ENCODE results near the gene KRTAP9-2.
"Not testable (repeated sequence)": the region's sequence is repeated elsewhere in the genome, so short reads cannot be mapped to it uniquely, and the experiment has no call there.

The KRTAP9-2 gene, protein sequence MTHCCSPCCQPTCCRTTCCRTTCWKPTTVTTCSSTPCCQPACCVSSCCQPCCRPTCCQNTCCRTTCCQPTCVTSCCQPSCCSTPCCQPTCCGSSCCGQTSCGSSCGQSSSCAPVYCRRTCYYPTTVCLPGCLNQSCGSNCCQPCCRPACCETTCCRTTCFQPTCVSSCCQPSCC

DNA sequence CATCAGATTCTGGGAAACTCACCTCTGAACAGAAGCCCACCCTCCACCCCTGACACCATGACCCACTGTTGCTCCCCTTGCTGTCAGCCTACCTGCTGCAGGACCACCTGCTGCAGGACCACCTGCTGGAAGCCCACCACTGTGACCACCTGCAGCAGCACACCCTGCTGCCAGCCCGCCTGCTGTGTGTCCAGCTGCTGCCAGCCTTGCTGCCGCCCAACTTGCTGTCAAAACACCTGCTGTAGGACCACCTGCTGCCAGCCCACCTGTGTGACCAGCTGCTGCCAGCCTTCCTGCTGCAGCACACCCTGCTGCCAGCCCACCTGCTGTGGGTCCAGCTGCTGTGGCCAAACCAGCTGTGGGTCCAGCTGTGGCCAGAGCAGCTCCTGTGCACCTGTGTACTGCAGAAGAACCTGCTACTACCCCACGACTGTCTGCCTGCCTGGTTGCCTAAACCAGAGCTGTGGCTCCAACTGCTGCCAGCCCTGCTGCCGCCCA, at the start of gene KRTAP9-2:
KRTAP9-2 (plus strand) TSS at position 51 of the 498 bp plus-strand sequence; CDS start at position 58, 7 bp downstream.
- DNase-seq (ENCODE audit: low read depth) = not testable (repeated sequence)

DNA sequence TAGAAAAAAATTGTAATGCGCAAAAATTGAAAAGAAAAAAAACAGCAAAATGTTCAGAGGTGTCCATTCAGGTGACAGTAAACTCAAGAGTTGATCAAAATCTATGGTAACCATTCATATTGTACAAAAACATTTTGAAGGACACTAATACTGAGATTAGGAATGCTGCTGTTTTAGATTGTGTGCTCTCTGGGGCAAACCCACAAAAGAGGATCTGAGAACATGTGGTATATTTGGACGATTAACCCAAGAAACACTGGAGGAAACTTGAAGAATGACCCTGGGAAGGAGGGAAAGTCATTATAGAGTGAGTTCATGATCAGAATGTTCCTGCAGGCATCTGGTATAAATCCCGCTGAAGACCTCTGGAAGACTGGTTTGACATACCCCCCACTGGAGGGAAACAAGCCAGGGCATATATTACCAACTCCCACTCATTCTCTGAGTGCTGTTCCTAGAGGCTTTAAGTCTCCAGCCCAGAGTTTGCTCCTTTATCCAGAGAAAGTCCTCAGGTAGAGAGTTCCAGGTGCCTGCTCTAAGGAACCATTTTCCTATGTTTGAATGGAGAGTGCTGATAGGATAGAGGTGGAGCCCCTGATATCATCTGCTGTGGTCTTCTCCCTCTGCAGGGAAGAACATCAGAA, 49.6 kb upstream of the KRTAP9-2 start:
- DNase-seq (ENCODE audit: low read depth) = no peak

DNA sequence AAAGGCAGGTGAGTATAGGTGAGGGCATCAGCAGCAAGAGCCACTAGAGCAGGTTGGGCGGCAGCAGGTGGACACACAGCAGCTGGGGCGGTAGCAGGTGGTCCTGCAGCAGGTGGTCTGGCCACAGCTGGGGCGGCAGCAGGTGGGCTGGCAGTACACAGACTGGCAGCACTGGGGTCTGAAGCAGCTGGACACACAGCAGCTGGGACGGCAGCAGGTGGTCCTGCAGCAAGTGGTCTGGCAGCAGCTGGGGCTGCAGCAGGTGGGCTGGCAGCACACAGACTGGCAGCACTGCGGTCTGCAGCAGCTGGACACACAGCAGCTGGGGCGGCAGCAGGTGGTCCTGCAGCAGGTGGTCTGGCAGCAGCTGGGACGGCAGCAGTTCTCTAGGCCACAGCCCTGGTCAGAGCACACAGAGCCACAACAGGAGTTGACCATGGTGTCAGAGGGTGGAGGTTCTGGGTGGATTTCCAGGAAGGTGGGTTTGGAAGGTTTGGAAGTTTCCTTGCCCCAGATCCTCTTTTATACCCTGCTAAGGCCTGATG, 48.6 kb upstream of the KRTAP9-2 start, which contains the start of gene KRTAP4-2:
KRTAP4-2 (minus strand) TSS at position 495 of the 545 bp plus-strand sequence; CDS start at position 438, 57 bp downstream.
- no peak for DNase-seq (ENCODE audit: low read depth)

DNA sequence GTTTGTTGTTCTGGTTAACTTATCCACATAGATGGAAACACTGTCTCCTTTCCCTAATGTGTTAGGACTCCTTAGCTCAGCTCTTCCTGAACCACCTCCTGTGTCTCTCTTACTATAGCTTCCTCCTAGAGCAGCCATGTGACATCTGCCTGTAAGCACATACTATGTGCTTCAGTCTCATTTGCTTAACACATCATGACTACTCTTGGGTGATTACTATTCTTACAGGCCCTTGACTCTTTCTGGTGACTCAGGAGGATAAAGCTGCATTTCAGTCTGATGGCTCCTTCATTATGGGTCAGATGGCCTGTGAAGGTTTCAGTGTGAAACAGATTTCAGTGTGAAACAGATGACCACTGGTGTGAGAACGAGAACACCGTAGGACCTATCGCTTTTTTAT, 48.1 kb upstream of the KRTAP9-2 start:
- DNase-seq (ENCODE audit: low read depth) = no peak

DNA sequence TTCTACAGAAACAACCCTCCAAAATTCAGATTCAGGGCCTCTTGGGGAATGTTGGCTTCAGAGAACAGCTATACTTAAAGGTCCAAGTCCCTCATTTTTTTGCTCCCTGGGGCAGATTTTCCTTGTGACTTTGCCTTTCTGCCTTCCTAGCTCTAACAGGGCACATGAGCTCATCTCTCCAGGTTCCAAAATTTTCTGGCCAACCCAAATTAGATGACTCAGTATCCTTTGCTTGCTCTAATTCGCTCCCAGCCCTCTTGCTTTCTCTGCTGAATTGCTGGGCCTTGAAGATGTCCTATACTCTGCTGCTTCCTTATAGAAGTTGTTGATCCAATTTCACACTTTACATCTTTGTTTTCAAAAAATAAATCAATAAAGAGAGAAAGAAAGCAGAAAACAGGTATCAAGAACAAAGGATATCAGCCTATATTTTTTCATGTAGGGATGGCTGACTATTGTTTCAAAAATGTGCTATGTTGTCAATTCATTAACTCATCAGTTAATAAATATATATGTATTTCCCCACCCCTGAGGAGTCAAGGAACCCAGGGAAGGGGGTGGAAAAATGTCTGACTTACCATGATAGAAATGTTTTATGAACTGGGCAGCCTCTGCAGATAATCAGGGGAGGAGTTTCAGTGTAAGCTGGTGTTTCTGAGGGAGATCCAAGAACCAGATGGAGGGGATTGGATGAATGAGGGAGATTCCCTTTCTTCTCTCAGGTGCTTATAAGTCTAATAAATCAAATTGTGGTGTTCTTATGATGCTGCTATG, 47.4 kb upstream of the KRTAP9-2 start:
- DNase-seq (ENCODE audit: low read depth) = no peak

DNA sequence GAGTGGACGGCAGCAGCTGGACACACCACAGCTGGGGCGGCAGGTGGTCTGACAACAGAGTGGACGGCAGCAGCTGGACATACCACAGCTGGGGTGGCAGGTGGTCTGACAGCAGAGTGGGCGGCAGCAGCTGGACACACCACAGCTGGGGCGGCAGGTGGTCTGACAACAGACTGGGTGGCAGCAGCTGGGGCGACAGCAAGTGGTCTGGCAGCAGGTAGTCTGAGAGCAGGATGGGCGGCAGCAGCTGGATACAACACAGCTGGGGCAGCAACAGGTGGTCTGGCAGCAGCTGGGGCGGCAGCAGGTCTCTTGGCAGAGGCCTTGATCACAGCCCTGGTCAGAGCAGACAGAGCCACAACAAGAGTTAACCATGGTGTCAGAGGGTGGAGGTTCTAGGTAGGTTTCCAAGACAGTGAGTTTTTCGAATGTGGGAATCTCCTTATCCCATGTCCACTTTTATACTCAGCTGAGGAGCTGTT, 41.9 kb upstream of the KRTAP9-2 start, which contains the start of gene KRTAP4-1:
KRTAP4-1 (minus strand) TSS at position 432 of the 482 bp plus-strand sequence; CDS start at position 375, 57 bp downstream.
- DNase-seq (ENCODE audit: low read depth) = no peak

DNA sequence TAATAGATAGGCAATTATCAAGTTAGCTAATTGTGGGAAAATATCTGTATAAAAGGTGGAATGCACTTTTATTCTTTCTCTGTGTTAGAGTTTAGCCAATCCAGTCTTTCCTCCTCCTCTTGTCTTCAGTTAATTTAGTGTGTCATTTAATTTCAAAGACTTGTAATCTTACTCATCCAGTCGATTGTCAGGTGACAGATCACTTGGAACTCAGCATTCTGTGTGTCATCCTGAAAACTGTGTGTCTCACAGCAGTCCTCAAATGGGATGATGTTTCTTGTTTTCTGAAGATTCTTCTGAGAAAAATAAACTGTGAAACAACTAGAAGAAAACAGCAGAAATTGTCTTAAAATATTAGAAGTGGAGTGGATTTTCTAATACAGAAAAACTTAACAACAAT, 41.4 kb upstream of the KRTAP9-2 start:
- DNase-seq (ENCODE audit: low read depth) = no peak

DNA sequence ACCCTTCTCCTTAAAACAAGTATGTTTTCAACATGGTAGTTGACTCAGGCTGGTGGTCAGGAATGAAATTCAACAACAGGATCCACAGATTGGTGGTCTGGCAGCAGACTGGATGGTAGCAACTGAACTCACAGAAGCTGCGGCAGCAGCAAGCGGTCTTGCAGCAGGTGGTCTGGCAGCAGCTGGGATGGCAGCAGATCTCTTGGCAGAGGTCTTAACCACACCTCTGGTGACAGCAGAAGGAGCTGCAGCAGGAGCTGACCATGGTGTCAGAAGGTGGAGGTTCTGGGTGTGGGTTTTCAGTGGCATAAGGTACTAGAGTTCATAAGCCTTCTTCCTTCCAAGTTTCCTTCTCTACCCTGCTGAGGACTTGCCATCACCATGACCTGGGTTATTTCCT, 39.6 kb upstream of the KRTAP9-2 start:
- no peak for DNase-seq (ENCODE audit: low read depth)

DNA sequence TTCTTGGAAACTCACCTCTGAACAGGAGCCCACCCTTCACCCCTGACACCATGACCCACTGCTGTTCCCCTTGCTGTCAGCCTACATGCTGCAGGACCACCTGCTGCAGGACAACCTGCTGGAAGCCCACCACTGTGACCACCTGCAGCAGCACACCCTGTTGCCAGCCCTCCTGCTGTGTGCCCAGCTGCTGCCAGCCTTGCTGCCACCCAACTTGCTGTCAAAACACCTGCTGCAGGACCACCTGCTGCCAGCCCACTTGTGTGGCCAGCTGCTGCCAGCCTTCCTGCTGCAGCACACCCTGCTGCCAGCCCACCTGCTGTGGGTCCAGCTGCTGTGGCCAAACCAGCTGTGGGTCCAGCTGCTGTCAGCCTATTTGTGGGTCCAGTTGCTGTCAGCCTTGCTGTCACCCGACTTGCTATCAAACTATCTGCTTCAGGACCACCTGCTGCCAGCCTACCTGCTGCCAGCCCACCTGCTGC, 36.6 kb upstream of the KRTAP9-2 start, which contains the start of gene KRTAP9-1:
KRTAP9-1 (plus strand) TSS at position 51 of the 482 bp plus-strand sequence; CDS start at position 51, 0 bp downstream.
- DNase-seq (ENCODE audit: low read depth) = not testable (repeated sequence)

DNA sequence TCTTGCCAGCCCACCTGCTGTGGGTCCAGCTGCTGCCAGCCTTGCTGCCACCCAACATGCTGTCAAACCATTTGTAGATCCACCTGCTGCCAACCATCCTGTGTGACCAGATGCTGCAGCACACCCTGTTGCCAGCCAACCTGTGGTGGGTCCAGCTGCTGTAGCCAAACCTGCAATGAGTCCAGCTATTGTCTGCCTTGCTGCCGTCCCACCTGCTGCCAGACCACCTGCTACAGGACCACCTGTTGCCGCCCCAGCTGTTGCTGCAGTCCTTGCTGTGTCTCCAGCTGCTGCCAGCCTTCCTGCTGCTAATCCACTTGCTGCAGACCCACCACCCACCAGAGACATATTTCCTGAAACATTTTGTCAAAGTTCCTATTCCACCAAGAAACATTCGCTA, 36.1 kb upstream of the KRTAP9-2 start:
- no peak for DNase-seq (ENCODE audit: low read depth)

DNA sequence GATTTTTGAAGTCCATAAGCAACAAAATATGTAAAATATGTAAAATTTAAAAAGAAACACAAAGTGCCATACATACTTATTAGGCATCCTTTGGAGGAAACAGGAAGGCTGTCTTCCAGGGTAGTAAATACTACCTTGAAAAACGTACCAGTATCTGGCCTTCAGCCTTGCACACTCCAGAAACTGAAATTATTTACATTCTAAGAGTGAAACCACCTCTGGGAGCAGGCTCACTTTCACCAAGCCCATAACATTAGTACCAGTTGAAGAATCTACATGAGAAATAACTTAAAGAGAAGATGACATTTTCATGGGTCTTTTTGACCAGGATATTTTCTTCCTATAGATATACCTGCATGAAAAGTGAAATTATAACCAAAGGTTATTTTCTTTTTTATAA, 30.4 kb upstream of the KRTAP9-2 start:
- DNase-seq (ENCODE audit: low read depth) = no peak

DNA sequence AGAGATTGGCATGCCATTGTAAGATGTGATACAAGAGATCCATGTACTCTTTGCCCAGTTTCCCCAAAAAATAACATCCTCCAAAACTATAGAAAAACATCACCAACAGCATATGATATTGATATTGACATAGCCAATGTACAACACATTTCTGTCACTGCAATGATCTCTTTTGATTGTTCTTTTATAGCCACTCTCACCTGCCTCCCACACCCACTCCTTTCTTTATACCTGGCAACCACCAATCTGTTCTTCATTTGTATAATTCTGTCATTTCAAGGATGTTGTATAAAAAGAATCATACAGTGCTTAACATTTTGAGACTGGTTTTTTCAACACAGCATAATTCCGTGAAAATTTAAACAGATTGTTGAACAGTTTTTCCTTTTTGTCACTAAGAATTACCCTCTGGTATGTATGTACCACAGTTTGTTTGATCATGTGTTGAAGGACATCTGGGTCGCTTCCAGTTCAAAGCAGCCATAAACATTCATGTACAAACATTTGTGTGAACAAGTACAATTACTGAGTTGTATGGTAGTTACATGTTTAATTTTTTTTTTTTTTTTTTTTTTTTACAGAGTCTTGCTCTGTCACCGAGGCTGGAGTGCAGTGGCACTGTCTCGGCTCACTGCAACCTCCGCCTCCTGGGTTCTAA, 26.9 kb upstream of the KRTAP9-2 start:
- DNase-seq (ENCODE audit: low read depth) = no peak

DNA sequence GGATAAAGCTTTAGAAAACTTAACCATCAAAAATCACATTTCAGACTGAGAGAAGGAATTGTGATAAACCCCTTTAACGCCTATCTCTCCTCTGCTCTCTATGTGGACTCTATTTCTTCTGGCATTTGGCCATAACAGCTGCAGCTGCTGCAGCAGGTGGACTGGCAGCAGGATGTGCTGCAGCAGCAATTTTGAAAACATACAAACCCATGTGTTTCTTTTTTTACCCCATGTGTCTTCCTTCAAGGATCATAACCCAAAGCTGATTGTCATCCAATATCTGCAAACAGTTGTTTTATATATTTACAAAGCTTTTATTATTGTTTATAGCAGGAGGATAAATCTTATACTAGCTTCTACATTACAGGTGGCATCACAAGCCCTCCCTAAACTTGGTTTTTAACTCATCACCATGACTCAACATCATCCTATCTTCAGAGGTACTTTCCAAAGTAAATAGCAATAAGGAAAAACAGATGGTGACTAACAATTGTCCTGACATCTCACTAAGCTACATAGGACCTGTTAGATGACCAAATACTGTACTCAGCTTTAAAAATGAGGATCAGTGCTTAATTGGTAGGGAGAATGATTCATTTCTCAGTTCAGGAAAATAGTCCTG, 14.5 kb upstream of the KRTAP9-2 start:
- DNase-seq (ENCODE audit: low read depth) = no peak

DNA sequence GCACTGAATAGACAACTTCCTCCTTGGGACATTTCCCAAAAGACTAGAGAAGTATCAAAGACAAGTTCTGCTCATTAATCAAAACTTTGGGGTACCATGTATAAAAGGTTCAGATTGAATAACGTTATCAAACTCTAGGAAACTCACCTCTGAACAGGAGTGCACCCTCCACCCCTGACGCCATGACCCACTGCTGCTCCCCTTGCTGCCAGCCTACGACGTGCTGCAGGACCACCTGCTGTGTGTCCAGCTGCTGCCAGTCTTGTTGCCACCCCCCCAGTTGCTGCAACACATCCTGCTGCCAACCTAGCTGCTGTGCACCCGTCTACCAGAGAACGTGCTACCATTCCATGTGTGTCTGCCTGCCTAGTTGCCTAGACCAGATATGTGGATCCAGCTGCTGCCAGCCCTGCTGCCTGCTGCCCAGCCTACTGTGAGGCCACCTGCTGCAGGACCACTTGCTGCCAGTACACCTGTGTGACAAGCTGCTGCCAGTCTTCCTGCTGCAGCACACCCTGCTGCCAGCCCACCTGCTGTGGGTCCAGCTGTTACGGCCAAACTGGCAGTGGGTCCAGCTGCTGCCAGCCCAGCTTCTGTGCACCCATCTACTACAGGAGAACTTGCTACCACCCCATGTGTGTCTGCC, 13.8 kb upstream of the KRTAP9-2 start:
- DNase-seq (ENCODE audit: low read depth) = no peak

DNA sequence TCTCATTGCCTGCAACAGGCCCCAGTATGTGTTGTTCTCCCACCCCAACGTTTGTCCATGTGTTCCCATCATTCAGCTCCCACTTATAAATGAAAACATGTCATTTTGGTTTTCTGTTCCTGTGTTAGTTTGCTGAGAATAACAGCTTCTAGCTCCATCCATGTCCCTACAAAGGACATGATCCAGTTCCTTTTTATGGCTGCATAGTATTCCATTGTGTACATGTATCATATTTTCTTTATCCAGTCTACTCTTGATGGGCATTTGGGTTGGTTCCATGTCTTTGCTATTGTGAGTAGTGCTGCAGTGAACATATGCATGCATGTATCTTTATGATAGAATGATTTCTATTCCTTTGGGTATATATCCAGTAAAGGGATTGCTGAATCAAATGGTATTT, 10.8 kb upstream of the KRTAP9-2 start:
- DNase-seq (ENCODE audit: low read depth) = no peak

DNA sequence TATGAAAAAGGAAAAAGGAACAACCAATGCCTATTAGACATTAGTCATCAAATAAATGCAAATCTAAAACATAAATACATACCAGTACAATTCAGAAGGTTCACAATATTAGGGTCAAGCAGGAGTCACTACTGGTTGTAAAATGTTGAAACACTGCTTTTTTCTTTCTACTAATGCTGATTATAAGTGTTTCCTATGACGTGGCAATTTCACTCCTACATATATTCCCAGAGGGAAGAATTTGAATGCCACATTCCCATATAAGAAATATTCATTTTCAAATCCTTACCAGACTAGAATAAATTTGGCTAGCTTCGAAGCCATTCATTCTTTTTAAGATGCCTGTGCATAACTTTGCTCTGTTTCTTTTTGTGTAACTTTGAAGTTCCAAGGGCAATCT, 2.6 kb upstream of the KRTAP9-2 start:
- DNase-seq (ENCODE audit: low read depth) = no peak

DNA sequence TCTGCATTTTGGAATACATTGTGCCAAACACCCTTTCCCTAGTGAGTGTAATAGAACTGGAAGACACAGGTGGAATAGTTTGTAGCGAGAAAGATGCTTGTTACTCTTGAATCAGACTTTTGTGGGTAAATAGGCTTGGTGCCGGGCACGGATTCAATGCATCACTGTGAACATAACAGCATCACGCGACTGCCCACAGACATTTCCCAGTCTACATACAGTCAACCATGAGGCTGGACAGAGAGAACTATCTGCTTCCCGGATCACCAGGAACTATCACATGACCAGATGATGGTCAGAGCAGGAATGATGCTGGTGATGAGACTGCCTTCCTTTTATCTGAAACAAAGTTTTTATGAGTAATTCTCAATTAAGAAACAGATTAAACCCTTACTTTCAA, 397 bp upstream of the KRTAP9-2 start:
- DNase-seq (ENCODE audit: low read depth) = no peak

DNA sequence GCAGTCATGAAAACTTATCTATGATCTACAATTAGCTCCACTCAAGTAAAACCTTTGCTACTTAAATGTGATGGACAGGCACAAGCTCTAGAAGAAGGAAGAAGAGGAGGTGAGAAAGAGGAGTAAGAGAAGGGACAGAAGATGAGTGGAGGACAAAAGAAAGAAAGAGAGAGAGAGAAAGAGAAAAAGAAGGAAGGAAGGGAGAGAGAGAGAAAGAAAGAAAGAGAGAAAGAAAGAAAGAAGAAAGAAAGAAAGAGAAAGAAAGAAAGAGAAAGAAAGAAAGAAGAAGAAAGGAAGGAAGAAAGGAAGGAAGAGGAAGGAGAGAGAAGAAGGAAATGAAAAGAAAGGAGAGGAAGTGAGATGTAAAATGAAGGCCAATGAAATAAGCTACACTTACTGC, 3.6 kb downstream of the KRTAP9-2 start:
- no peak for DNase-seq (ENCODE audit: low read depth)

DNA sequence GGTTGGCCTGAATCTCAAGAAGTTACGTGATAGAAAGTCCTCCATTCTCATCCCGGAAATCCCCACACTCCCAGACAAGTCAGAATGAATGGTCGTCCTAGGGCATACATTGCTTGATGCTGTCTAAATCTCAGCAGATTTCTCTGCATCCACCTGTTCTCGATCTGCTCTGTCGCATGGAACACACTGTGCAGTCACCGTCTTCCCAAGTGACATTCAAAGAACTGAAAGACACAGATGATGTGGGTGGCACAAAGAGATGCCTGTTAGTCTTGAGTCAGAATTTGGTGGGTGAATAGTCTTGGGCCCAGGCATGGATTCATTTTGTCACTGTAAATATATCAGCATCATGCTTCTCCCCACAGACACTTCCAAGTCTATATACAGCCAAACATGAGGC, 5.3 kb downstream of the KRTAP9-2 start:
- no peak for DNase-seq (ENCODE audit: low read depth)

DNA sequence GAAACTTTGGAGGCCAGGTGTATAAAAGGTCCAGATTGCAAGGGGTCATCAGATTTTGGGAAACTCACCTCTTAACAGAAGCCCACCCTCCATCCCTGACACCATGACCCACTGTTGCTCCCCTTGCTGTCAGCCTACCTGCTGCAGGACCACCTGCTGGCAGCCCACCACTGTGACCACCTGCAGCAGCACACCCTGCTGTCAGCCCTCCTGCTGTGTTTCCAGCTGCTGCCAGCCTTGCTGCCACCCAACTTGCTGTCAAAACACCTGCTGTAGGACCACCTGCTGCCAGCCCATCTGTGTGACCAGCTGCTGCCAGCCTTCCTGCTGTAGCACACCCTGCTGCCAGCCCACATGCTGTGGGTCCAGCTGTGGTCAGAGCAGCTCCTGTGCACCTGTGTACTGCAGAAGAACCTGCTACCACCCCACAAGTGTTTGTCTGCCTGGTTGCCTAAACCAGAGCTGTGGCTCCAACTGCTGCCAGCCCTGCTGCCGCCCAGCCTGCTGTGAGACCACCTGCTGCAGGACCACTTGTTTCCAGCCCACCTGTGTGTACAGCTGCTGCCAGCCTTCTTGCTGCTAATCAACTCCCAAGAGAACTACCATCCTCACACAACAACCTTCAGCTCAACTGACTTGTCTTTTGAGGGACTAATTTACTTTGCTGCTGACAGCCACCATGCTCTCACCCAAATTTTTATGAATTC, 6.1 kb downstream of the KRTAP9-2 start, which contains the start of gene KRTAP9-3:
KRTAP9-3 (plus strand) TSS at position 51 of the 707 bp plus-strand sequence; CDS start at position 104, 53 bp downstream.
- DNase-seq (ENCODE audit: low read depth) = not testable (repeated sequence)
